ACC112 (cell line): ENCODE data around the gene FGF18.
"Not testable (repeated sequence)": the region's sequence is repeated elsewhere in the genome, so short reads cannot be mapped to it uniquely, and the experiment has no call there.

Experiments used
- H2AFZ ChIP-seq: fragments of 200-600 bp; sonication (generic); one replicate; pipeline ENCODE4 v1.6.0; 2017; ENCODE audit warnings: antibody characterized with exemption, low read length; ENCODE audit not compliant: unreplicated experiment
- H3K27ac ChIP-seq: fragments of 200-600 bp; sonication (generic); 2 replicates; pipeline ENCODE4 v1.5.1; 2014; ENCODE audit warnings: low read depth, mild to moderate bottlenecking, antibody characterized with exemption, low read length, moderate library complexity
- H3K27me3 ChIP-seq: fragments of 200-600 bp; sonication (generic); 2 replicates; pipeline ENCODE4 v1.6.1; 2014; ENCODE audit warnings: mild to moderate bottlenecking, antibody characterized with exemption, low read length, moderate library complexity, mixed read lengths; ENCODE audit not compliant: insufficient read depth
- H3K36me3 ChIP-seq: fragments of 200-600 bp; sonication (generic); 2 replicates; pipeline ENCODE4 v1.6.1; 2016; ENCODE audit warnings: mild to moderate bottlenecking, antibody characterized with exemption, low read length, moderate library complexity, mixed read lengths; ENCODE audit not compliant: insufficient read depth
- H3K4me1 ChIP-seq: fragments of 200-600 bp; sonication (generic); one replicate; pipeline ENCODE4 v1.6.1; 2016; ENCODE audit warnings: low read length, mixed read lengths; ENCODE audit not compliant: insufficient read depth, unreplicated experiment, control insufficient read depth
- H3K4me3 ChIP-seq: fragments of 200-600 bp; sonication (generic); 2 replicates; pipeline ENCODE4 v1.5.1; 2014; ENCODE audit warnings: mild to moderate bottlenecking, low read depth, low read length
- H3K79me2 ChIP-seq: fragments of 200-600 bp; sonication (generic); one replicate; pipeline ENCODE4 v1.6.0; 2016; ENCODE audit warnings: low read length; ENCODE audit not compliant: control insufficient read depth, unreplicated experiment, insufficient read depth

Gene FGF18

GRCh38 chr5:171484460-171484899 is 65.0 kb downstream of the FGF18 start:
- no peak overlapping the region for H3K27ac ChIP-seq

GRCh38 chr5:171485668-171486067 is 66.2 kb downstream of the FGF18 start:
- H3K27me3 ChIP-seq: no peaks in the 10 kb centered on the region
- no peak overlapping the region for H2AFZ ChIP-seq
- H3K27ac ChIP-seq: no peak overlapping the region
- no peaks in the 10 kb centered on the region for H3K36me3 ChIP-seq
- peaks cover 4% of the 10 kb centered on the region for H3K4me1 ChIP-seq
- no peak overlapping the region for H3K4me3 ChIP-seq
- no peaks in the 10 kb centered on the region for H3K79me2 ChIP-seq

More at GRCh38 chr5:171484460-171484899, 65.0 kb downstream of the FGF18 start:
- no peaks in the 10 kb centered on the region for H3K36me3 ChIP-seq
- H3K4me1 ChIP-seq: peaks cover 4% of the 10 kb centered on the region
- no peaks in the 10 kb centered on the region for H3K79me2 ChIP-seq
- H3K4me3 ChIP-seq: no peak overlapping the region
- no peaks in the 10 kb centered on the region for H3K27me3 ChIP-seq
- no peak overlapping the region for H2AFZ ChIP-seq

GRCh38 chr5:171486613-171487012 is 67.2 kb downstream of the FGF18 start:
- no peaks in the 10 kb centered on the region for H3K27me3 ChIP-seq
- peaks cover 3% of the 10 kb centered on the region for H3K4me1 ChIP-seq
- H2AFZ ChIP-seq: no peak overlapping the region
- H3K36me3 ChIP-seq: no peaks in the 10 kb centered on the region
- no peak overlapping the region for H3K27ac ChIP-seq
- H3K79me2 ChIP-seq: no peaks in the 10 kb centered on the region
- H3K4me3 ChIP-seq: no peak overlapping the region

- H2AFZ ChIP-seq: no peak overlapping the region
- H3K4me3 ChIP-seq: no peak overlapping the region
- H3K4me1 ChIP-seq: peaks cover 6% of the 10 kb centered on the region
- no peak overlapping the region for H3K27ac ChIP-seq
- H3K27me3 ChIP-seq: no peaks in the 10 kb centered on the region
- no peaks in the 10 kb centered on the region for H3K79me2 ChIP-seq
- no peaks in the 10 kb centered on the region for H3K36me3 ChIP-seq
These were observed 69.4 kb downstream of the FGF18 start for GRCh38 chr5:171488876-171489275.

GRCh38 chr5:171492781-171493180 is 73.3 kb downstream of the FGF18 start:
- Histone ChIP-seq H3K4me1 (peaks cover 19% of the 10 kb centered on the region), H3K4me3 (no peak overlapping the region), H3K27me3 (no peaks in the 10 kb centered on the region), H3K79me2 (no peaks in the 10 kb centered on the region), H3K36me3 (no peaks in the 10 kb centered on the region), H2AFZ (no peak overlapping the region), H3K27ac (no peak overlapping the region)

- Histone ChIP-seq H3K4me3 (peak overlapping the region; percentile 3; the same call in 1 of the 2 replicates), H3K4me1 (peaks cover 19% of the 10 kb centered on the region), H3K27ac (peak overlapping the region; percentile 67), H3K27me3 (no peaks in the 10 kb centered on the region), H3K79me2 (no peaks in the 10 kb centered on the region), H2AFZ (no peak overlapping the region), H3K36me3 (no peaks in the 10 kb centered on the region)
These were observed 74.4 kb downstream of the FGF18 start for GRCh38 chr5:171493646-171494393.

- peak overlapping the region; percentile 52 for H2AFZ ChIP-seq
- peaks cover 19% of the 10 kb centered on the region for H3K4me1 ChIP-seq
- peak overlapping the region; percentile 3 for H3K4me3 ChIP-seq
- no peaks in the 10 kb centered on the region for H3K27me3 ChIP-seq
- no peaks in the 10 kb centered on the region for H3K79me2 ChIP-seq
- peak overlapping the region; percentile 67 for H3K27ac ChIP-seq
- H3K36me3 ChIP-seq: no peaks in the 10 kb centered on the region
These were observed 75.1 kb downstream of the FGF18 start for GRCh38 chr5:171494452-171495121.

GRCh38 chr5:171495122-171495700 is 75.8 kb downstream of the FGF18 start:
- no peaks in the 10 kb centered on the region for H3K79me2 ChIP-seq
- H3K27me3 ChIP-seq: no peaks in the 10 kb centered on the region
- H2AFZ ChIP-seq: peak overlapping the region; percentile 52
- peak overlapping the region; percentile 67 for H3K27ac ChIP-seq
- no peaks in the 10 kb centered on the region for H3K36me3 ChIP-seq
- H3K4me3 ChIP-seq: no peak overlapping the region; the same call in 1 of the 2 replicates
- peaks cover 19% of the 10 kb centered on the region for H3K4me1 ChIP-seq

- Histone ChIP-seq H3K4me1 (peaks cover 19% of the 10 kb centered on the region), H2AFZ (no peak overlapping the region), H3K36me3 (no peaks in the 10 kb centered on the region), H3K4me3 (no peak overlapping the region), H3K27ac (no peak overlapping the region), H3K79me2 (no peaks in the 10 kb centered on the region), H3K27me3 (no peaks in the 10 kb centered on the region)
These were observed 77.0 kb downstream of the FGF18 start for GRCh38 chr5:171496456-171496855.

GRCh38 chr5:171497494-171497893 is 78.0 kb downstream of the FGF18 start:
- not testable (repeated sequence) for H3K4me3 ChIP-seq, H3K27me3 ChIP-seq, H3K27ac ChIP-seq, H3K36me3 ChIP-seq, H3K79me2 ChIP-seq, H2AFZ ChIP-seq
- peaks cover 19% of the 10 kb centered on the region for H3K4me1 ChIP-seq
